GM18502 (cell line): ENCODE data around the gene NCF1.
"Not testable (repeated sequence)": the region's sequence is repeated elsewhere in the genome, so short reads cannot be mapped to it uniquely, and the experiment has no call there.

ENCODE experiments used
- ATAC-seq: cut with Tn5 transposase; IDR thresholded peaks from one replicate; pipeline ENCODE4 v1.9.1; 2021; ENCODE audit warnings: mild to moderate bottlenecking; ENCODE audit not compliant: unreplicated experiment, poor library complexity

The NCF1 gene

DNA sequence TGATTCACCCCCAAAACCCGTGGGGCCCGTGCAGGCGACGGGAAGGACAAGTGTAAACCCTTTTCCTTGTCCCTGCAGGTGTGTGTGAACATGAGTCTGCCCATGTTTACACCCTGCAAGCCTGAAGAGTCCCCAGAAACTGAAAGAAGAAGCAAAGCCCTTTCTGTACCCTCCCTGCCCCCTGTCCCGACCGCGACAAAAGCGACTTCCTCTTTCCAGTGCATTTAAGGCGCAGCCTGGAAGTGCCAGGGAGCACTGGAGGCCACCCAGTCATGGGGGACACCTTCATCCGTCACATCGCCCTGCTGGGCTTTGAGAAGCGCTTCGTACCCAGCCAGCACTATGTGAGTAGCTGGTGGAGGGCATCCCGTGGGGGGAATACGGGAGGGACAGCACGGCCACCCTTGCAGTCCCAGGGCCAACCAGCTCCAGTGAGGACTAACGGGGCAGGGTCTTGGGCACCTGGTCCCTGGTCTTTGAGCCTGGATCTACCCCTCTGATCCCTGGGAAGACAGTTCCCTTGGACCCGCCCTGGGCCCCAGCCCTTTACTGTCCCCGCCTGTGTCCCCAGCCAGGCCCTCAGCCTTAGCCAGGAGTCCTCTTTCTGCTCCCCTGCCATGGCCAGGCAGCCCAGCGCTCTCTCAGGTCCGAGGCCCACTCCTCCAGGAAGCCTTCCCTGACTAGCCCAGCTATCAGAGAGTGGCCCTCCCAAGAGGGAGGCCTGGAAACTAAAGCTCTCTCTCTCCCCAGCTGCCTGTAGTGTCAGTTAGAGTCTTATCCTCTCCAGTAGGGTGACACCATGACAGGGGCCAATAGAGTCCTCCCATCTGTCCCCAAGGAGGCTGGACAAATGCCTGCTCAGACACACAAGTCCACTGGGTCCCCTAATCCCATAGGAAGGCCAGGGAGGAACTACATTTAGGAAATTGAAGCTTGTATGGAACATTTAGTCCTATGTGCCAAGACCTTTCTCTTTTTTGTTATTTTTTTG lies at the start of gene NCF1:
Gene NCF1, plus strand, starts transcription at position 252 of the 991 bp plus-strand sequence. Its CDS starts 21 bp downstream, at position 273.
- peak; percentile 81 for ATAC-seq

DNA sequence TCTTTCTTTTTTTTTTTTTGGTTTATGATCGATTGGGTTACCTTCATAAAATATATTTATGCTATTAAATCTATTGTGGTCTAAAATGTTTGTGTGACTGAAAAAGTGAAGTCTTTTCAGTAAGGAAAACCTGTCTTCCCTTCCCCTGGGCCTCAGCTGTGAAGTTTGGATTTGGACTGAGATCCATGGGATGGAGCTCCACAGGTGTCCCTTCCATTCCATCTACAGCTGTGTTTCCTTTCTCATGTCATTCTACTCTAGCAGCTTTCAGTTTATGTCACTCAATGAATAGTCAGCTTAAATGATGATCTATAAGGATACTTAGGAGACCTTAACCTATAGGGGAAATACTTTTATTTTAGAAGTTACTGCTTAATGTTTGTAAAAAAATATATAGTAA lies 48.0 kb upstream of the NCF1 start:
- ATAC-seq, result no peak

DNA sequence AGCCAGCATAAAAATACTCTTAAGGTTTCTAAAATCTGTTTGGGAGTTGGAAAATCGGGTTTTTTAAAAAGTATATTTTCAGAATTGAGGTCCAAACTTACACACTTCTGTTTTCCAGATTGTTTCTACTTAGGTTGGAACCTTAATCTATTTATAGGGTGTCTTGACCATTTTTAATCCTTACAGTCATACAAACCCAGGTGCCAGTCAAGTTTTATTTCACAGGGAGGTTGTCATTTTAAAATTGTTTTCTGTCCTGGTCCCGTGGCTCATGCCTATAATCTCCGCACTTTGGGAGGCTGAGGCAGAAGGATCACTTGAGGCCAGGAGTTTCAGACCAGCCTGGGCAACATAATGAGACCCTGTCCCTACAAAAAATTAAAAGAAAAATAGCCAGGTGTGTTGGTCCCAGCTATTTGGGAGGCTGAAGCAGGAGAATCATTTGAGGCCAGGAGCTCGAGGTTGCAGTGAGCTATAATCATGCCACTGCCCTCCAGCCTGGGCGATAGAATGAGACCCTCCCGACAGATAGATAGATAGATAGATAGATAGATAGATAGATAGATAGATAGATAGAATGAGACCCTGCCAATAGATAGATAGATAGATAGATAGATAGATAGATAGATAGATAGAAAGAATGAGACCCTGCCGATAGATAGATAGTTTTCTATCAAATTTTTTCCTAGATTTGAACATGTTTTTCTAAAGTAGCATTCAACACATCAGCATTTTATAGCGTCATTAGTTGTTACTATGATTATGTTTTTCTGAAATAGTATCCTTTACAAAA lies 47.3 kb upstream of the NCF1 start:
- no peak for ATAC-seq

DNA sequence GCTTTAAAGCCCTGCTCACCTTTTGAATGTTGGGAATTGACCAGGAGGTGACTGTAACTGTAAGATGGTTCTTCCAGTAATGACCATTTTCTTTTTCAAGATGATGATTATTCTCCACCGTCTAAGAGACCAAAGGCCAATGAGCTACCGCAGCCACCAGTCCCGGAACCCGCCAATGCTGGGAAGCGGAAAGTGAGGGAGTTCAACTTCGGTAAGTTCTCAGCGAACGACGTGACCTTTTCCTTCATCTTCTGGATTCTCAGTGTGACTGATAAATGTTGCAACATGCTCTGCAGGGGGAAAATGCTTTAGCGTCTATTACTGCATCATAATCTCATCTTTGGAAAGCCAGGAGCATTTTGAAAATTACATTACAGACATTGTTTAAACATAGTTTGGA lies 45.1 kb upstream of the NCF1 start:
- not testable (repeated sequence) for ATAC-seq

DNA sequence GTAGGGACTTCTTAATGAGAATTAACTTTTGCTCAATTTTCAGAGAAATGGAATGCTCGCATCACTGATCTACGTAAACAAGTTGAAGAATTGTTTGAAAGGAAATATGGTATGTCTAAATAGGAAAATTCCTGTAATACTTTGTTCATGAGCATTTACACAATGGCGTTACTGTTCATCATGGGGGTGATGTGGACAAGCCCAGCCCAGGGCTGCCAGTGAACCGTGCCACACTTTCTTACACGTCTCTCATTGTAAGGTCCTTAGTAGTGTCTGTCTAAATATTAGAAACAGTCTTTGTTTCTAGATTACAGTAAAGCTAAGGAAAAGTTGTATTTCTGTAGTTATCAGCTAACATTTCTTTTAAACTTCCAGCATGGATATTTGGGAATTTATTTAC lies 43.6 kb upstream of the NCF1 start:
- not testable (repeated sequence) for ATAC-seq

DNA sequence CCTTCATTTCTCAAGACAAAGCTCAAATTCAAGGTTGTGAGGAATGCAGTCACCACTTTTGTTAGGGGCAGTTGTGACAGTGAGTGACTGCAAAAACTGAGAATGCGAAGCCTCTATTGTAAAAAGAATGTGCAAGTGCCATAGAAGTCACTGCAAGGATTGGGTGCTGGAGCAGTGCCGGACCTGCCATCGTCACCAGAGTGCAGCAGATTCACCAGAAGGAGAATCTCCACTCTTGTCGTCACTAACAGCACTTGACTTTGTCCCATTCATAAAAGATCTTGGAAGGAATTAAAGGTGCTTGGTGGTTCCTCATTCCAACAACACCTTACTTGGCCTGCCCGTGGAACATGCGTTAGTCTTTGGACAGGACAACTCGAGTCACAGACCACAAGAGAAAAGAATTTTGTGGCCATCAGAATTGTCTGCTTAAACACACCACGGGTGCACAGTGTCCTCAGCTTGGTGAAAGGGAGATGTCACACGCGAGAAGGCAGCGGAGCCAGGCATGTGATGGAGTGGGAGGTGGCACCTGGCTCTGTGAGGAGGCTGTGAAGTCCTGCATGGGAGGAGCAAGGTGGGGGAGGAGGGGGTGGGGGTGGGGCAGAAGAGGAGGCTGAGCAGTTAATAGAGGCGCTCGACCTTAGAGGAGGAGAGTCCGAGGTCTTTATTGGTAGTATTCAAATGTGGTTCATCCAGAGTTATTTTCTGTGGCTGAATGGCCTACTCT lies 33.7 kb upstream of the NCF1 start:
- ATAC-seq, result not testable (repeated sequence)

DNA sequence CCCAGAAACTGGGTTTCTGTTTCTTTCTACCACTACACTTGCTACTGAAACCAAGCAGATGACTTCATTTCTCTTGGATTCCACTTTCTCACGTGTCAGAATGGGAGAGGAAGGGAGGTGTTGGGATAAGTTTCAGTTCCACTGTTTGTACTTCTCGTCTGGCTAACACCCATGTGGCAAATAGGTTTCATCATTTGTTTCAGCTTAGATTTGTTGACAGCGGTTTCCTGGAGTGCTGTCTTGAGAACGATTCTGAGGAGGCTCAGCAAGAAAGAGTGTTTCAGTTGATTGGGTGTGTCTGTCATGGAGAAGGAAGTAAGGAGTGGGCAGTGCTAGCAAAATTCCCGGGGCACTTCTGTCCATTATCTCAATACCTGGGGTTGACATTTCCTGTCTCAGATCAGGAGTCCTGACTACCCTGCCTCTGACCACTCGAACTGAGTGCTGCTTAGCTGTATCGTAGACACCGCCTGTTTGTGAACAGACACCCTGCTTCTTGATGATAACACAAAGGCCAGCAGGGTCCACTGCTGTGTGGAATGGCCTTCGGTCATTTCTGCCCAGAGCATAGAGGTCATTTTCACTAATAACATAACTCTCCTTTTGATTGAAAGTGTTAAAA lies 29.8 kb upstream of the NCF1 start:
- ATAC-seq, result not testable (repeated sequence)

DNA sequence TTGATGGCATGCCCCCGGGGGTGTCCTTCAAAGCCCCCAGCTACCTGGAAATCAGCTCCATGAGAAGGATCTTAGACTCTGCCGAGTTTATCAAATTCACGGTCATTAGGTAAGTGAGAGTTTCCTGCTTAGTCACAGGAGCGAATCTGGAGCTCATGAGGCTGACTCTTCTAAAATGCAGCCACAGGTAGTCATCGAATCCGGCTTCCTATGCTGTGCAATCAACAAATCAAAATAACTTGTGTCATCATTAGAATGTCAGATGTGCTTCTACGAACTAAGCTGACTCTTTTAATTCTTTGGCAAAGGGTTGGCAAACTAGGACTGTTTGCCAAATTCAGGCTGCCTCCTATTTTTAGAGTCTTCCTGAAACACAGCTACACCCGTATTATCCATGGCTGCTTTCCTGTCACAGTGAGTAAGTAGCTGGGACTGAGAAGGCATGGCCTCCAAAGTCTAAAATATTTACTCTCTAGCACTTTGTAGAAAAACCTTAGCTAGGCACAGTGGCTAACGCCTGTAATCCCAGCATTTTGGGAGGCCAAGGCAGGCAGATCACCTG lies 19.8 kb upstream of the NCF1 start:
- not testable (repeated sequence) for ATAC-seq

DNA sequence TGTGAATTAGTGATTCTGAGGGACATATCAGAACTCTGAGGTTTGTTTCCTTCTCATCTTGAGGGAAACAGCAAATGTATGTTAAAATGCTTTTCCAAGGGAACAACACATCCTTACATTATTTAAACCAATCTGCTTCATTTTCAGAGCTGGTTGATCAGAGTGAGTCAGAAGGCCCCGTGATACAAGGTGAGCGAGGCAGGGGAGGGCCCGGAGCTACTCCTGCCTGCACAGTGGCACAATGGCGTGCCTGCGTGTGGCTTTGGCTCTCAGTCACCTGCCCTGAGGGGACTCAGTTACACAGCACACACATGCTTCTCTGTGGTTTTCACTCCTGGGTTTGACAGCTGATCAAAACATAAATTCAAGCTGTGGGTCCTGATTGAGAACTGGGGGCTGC lies 17.1 kb upstream of the NCF1 start:
- ATAC-seq, result not testable (repeated sequence)

DNA sequence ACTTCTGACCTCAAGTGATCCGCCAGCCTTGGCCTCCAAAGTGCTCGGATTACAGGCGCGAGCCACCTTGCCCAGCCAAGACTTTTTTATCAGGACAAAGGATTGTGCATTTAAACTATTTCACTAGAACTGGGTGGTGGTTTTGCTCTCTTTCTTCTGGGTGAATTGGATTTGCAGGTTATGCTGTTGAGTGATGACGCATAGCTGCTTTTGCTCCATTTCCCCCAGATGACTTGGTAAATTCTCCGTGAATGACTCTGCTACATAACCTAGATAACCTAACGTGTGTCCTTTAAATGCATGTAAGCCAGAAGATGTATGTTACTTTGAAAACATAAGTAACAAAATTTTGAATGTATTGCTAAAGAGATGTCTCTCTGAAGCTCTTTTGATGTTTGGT lies 15.5 kb upstream of the NCF1 start:
- not testable (repeated sequence) for ATAC-seq

DNA sequence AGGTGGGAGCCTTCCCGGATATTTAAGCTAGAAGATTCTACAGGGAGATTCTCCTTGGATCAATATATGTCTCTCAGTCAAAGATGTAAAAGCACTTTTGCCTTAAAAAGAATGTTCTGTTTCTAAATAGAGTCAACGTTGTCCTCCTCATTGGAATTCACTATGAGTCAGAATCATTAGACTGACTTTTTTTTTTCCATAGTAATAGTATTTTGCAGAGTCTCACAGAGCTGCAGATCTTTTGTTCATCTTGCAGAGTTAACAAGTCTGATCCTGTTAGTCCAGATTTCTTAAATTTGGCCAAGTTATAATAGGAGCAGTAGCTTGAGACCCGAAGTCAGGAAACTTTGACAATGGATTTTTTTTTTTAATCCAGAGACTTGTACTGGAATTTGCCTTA lies 14.8 kb upstream of the NCF1 start:
- not testable (repeated sequence) for ATAC-seq

DNA sequence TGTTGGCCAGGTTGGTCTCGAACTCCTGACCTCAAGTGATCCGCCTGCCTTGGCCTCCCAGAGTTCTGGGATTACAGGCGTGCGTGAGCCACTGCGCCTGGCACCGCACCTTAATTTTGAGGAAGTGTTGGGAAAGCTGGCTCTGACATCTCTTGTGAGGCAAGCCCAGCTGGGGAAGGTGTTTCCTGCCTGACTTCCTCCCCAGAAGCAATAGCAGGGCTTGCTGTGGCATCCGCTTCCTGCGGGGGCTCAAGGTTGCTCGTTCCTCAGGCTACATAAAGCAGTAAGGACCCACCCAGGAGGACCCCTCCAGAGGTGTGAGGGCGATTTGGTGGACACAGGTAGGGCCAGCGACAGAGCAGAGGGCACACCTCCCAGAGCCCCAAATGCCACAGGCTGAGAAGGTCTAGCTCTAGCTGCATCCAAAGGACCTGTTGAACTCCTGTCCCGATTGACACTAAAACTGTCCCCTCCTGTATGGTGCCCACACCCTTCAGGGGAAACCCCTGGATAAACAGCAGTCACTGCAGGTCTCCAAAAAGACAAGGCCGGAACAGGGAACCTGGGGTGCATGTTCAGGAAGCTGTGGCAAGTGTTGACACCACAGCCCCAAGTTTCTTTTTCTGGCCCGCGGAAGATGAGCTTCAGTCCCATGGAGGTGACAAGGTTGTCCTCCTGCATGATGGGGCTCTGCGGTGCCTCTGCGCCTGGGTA lies 8.4 kb upstream of the NCF1 start:
- peak; percentile 41 for ATAC-seq

DNA sequence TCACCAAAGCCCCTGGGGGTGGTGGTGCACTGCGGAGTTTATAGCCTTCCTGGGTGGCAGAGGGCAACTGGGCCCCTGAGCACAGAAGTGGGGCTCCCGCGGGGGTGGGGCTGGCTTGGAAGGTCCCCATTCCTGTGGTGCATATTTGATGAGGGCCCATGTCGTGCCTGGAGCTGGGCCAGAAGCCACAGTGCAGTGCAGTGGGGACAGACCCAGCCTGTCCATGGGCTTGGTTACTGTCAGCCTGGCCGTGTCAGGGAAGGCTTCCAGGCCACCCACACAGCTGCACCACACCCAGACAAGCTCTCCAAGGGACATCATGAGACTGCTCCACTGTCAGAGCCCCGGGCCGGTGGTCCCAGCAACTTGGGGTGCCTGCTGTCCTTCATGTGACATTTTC lies 7.3 kb upstream of the NCF1 start:
- not testable (repeated sequence) for ATAC-seq

DNA sequence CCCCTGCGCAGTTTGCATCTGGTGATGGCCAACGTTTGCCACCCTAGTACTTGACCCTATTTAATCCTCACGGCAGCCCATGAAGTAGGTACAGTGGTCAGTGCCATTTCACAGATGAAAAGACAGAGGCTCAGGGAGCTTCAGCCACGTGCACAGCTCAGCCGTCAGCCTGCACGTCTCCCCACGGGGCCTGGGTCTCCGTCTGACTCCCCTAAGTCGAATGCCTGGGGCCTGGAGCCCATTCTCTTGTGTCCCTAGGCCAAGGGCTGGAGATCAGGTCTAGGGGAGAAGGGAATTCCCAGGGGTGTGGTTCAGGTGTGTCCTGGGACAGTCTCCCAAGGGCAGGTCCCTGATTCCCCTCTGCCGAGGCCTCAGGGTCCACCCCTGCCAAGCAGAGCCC lies 6.8 kb upstream of the NCF1 start:
- not testable (repeated sequence) for ATAC-seq

DNA sequence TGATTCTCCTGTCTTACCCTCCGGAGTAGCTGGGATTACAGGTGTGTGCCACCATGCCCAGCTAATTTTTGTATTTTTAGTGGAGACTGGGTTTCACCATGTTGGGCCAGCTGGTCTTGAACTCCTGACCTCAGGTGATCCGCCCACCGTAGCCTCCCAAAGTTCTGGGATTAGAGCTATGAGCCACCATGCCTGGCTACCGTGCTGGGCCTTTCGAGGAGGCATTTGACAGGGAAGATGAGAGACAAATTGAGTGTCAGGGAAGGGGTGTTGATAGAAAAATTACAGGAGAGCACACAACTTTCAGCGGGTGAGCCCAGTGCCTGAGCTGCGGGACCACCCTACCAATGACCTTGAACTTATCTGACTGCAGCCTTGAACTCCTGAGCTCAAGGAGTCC lies 3.7 kb upstream of the NCF1 start:
- ATAC-seq, result not testable (repeated sequence)

DNA sequence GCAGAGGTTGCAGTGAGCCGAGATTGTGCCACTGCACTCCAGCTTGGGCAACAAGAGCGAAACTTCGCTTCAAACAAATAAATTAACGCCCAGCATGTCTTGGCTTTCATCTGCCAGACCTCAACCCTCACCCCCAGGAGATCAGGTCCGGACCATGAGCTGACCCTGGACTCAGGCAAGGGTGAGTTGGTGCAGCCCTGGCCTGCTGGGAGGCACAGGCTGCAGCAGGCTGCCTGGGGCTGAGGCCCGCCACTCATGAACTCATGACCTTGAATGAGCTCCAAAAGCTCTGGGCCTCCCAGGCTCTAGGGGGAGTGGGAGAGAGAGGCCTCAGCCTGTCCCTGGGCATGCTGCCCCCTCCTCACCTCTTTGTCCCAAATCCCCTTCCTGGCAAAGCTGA lies 1.7 kb upstream of the NCF1 start:
- not testable (repeated sequence) for ATAC-seq

DNA sequence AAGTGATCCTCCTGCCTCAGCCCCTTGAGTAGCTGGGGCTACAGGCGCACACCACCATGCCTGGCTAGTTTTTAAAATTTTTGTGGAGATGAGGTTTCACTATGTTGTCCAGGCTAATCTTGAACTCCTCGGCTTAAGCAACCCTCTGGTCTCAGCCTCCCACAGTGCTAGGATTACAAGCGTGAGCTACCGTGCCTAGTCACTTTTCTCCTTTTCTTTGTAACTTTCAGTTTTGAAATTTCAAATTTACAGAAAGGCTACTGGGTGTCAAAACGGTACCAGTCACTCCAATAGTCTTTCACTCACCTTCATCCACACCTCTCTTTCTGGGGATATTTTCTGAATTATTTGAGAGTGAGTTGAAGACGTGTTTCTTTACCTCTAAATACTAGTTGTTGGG lies 1.3 kb downstream of the NCF1 start:
- ATAC-seq, result peak; percentile 39

DNA sequence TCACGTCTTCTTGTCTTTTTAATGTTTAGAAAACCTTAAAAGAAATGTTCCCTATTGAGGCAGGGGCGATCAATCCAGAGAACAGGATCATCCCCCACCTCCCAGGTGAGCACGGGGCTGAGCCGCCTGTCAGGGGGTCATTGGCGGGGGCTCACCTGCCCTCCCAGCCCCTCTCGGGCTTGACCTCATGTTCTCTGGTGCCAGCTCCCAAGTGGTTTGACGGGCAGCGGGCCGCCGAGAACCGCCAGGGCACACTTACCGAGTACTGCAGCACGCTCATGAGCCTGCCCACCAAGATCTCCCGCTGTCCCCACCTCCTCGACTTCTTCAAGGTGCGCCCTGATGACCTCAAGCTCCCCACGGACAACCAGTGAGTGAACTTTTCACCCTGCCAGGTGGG lies 5.2 kb downstream of the NCF1 start:
- not testable (repeated sequence) for ATAC-seq

DNA sequence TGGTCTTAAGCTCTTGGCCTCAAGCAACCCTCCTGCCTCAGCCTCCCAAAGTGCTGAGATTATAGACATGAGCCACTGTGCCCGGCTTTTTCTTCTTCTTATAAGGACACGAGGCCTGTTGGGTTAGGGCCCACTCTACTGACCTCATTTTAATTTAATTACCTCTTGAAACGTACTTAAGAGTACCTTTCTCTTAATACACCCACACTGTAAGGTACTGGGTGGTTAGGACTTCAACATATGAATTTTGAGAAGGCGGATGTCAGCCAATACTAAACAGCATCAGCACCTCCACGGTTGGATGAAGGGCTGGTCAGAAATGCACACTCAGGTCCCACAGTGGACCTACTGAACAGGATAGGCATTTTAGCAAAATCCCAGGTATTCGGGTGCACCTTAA lies 7.9 kb downstream of the NCF1 start:
- not testable (repeated sequence) for ATAC-seq
